Mesenchymal stem cell (in vitro differentiated cells and primary cell): ENCODE data around the gene ZNF324.
"Not testable (repeated sequence)": the region's sequence is repeated elsewhere in the genome, so short reads cannot be mapped to it uniquely, and the experiment has no call there.

Experiments
- DNase-seq: peaks from one replicate; pipeline ENCODE4 v3.0.0-alpha.2; 2013
- H2AFZ ChIP-seq: one replicate; pipeline ENCODE4 v1.6.1; 2013; ENCODE audit warnings: low read depth, mild to moderate bottlenecking, control low read depth, inconsistent platforms, low read length, moderate library complexity
- H2AK5ac ChIP-seq: 2 replicates; pipeline ENCODE4 v1.6.1; 2013; ENCODE audit warnings: low read length, moderate library complexity, mild to moderate bottlenecking, inconsistent platforms; ENCODE audit not compliant: severe bottlenecking
- H2BK120ac ChIP-seq: one replicate; pipeline ENCODE4 v1.6.1; 2013; ENCODE audit warnings: low read depth, mild to moderate bottlenecking, inconsistent platforms, low read length, moderate library complexity
- H2BK12ac ChIP-seq, 2 experiments: one replicate each; pipeline ENCODE4 v1.6.1; 2013; ENCODE audit warnings: inconsistent platforms in 2 of 2, low read length in 2 of 2, mild to moderate bottlenecking in 2 of 2, moderate library complexity in 2 of 2, control low read depth in 1 of 2
- H2BK15ac ChIP-seq: one replicate; pipeline ENCODE4 v1.6.1; 2013; ENCODE audit warnings: mild to moderate bottlenecking, low read depth, inconsistent platforms; ENCODE audit not compliant: poor library complexity, severe bottlenecking
- H2BK5ac ChIP-seq: 2 replicates; pipeline ENCODE4 v1.6.1; 2013; ENCODE audit warnings: low read depth, mild to moderate bottlenecking, low read length, control low read depth, inconsistent platforms; ENCODE audit not compliant: poor library complexity, severe bottlenecking
- H3K14ac ChIP-seq, 2 experiments: one replicate each; pipeline ENCODE4 v1.6.1; 2013; ENCODE audit warnings: inconsistent platforms in 2 of 2, low read length in 2 of 2, control low read depth in 1 of 2, mild to moderate bottlenecking in 1 of 2, moderate library complexity in 1 of 2
- H3K18ac ChIP-seq, 2 experiments: one replicate each; pipeline ENCODE4 v1.6.1; 2013; ENCODE audit warnings: inconsistent platforms in 2 of 2, low read length in 2 of 2, control low read depth in 1 of 2, low read depth in 1 of 2, mild to moderate bottlenecking in 1 of 2
- H3K23ac ChIP-seq, 2 experiments: one replicate each; pipeline ENCODE4 v1.6.1; 2013; ENCODE audit warnings: inconsistent platforms in 2 of 2, low read length in 2 of 2, mild to moderate bottlenecking in 2 of 2, moderate library complexity in 2 of 2, control low read depth in 1 of 2
- H3K27ac ChIP-seq: 2 replicates; pipeline ENCODE4 v1.5.1; 2013; ENCODE audit warnings: mild to moderate bottlenecking, moderate library complexity, low read length, control low read depth, inconsistent platforms; ENCODE audit not compliant: poor library complexity, severe bottlenecking
- H3K27me3 ChIP-seq, 2 experiments: 2 replicates each; pipeline versions ENCODE4 v1.6.1 to v1.7.0; 2013; ENCODE audit warnings: low read length in 2 of 2, mild to moderate bottlenecking in 2 of 2, moderate library complexity in 2 of 2, control low read depth in 1 of 2, inconsistent platforms in 1 of 2; ENCODE audit not compliant: control insufficient read depth in 1 of 2, insufficient read depth in 1 of 2
- H3K36me3 ChIP-seq, 2 experiments: 2 replicates each; pipeline versions ENCODE4 v1.6.1 to v1.7.0; 2013; ENCODE audit warnings: low read length in 2 of 2, control low read depth in 1 of 2, inconsistent platforms in 1 of 2, low read depth in 1 of 2, mild to moderate bottlenecking in 1 of 2; ENCODE audit not compliant: insufficient read depth in 2 of 2, control insufficient read depth in 1 of 2
- H3K4ac ChIP-seq, 2 experiments: one replicate each; pipeline ENCODE4 v1.6.1; 2013; ENCODE audit warnings: inconsistent platforms in 2 of 2, low read length in 2 of 2, mild to moderate bottlenecking in 2 of 2, moderate library complexity in 2 of 2, control low read depth in 1 of 2, low read depth in 1 of 2
- H3K4me1 ChIP-seq: 2 replicates; pipeline ENCODE4 v1.6.1; 2013; ENCODE audit warnings: low read depth, low read length, control low read depth; ENCODE audit not compliant: control insufficient read depth, insufficient read depth
- H3K4me2 ChIP-seq: 2 replicates; pipeline ENCODE4 v1.6.1; 2013; ENCODE audit warnings: low read length, mild to moderate bottlenecking, inconsistent platforms; ENCODE audit not compliant: poor library complexity, severe bottlenecking
- H3K4me3 ChIP-seq, 2 experiments: 2 replicates each; pipeline versions ENCODE4 v1.5.1 to v1.7.0; 2013; ENCODE audit warnings: low read length in 2 of 2, mild to moderate bottlenecking in 2 of 2, control low read depth in 1 of 2, low read depth in 1 of 2; ENCODE audit not compliant: insufficient read depth in 1 of 2
- H3K79me1 ChIP-seq: replicated peaks from 2 replicates; pipeline ENCODE4 v1.6.1; 2013; ENCODE audit warnings: mild to moderate bottlenecking, control low read depth, low read length, inconsistent platforms; ENCODE audit not compliant: poor library complexity, severe bottlenecking
- H3K9ac ChIP-seq: 2 replicates; pipeline ENCODE4 v1.7.0; 2013; ENCODE audit warnings: mild to moderate bottlenecking, low read length, moderate library complexity
- H3K9me3 ChIP-seq: 2 replicates; pipeline ENCODE4 v1.7.0; 2013; ENCODE audit warnings: mild to moderate bottlenecking, low read length; ENCODE audit not compliant: control insufficient read depth
- H4K8ac ChIP-seq: one replicate; pipeline ENCODE4 v1.6.1; 2013; ENCODE audit warnings: inconsistent platforms, mild to moderate bottlenecking, low read length, moderate library complexity
- H4K91ac ChIP-seq: one replicate; pipeline ENCODE4 v1.6.1; 2013; ENCODE audit warnings: mild to moderate bottlenecking, low read length, inconsistent platforms
- WGBS: methylation state at CpG from one replicate; pipeline ENCODE4 v1.1.7; 2013; ENCODE audit warnings: mixed read lengths; 5-methylcytosine and 5-hydroxymethylcytosine counted together

The ZNF324 gene

DNA sequence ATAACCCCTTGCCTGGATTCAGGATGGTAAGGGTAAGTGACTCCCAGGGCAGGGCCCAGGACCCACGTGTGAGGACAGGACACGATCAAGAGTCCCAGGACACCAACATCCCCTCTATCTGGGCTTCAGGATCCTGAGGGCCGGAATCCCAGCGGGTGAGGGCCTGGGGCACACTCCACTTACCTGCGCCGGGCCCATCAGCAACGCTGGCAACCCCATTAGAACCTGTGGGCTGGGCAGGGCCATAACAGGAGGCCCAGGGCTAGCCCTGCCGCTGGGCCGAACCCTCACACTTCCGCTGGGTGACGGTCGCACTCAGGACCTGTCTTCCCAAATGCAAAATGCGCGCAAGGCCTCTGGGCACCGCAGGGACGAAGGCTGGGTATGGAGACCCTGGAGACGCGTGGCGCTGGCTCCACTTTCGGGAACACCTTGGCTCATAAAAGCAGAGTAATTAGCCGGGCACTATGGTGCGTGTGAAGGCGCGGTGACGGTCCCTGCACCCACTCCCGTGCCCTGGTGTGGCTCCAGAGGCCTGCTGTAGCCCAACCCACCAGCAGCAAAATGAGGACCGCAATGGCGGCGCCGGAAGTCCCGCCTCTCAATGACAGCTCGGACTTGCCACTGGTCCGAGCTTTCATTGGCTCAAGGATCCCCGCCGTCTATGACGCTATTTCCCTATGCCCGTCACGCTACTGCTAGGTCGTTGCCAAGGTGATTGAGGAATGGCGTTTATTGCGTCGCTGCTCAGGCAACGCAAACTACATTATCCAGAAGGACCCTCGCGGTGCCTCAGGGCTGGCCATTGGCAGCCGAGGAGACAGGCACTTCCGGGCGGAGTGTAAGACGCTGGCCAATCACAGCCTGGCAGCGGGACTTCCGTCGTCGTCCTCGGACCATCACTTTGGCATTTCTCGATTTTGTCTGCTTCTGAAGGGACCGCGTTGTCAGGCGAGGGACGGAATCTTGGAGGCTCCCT lies 27.0 kb upstream of the ZNF324 start, which contains the start of gene ZNF132:
Gene ZNF132 (minus strand): TSS at position 578 of the 979 bp plus-strand sequence. CDS start 332 bp downstream, at position 246.
- Histone ChIP-seq H3K4me2 (peak within 1 kb of the TSS; percentile 71), H2BK15ac (peak within 1 kb of the TSS; percentile 44)
- peak; percentile 99 for DNase-seq

GRCh38 chr19:58440556-58440955 lies 26.3 kb upstream of the ZNF324 start:
- 83% methylated on average over 31 of the region's 31 CpGs for WGBS
- Histone ChIP-seq H2BK120ac (no peak overlapping the region), H3K4me2 (peak overlapping the region; percentile 71), H2AFZ (no peak overlapping the region), H3K4me1 (peaks cover 14% of the 10 kb centered on the region), H3K18ac (peak overlapping the region; percentile 7 to 11), H4K8ac (peak overlapping the region; percentile 98), H3K4me3 (peak overlapping the region; percentile 53 to 97), H3K9ac (peak overlapping the region; percentile 85), H3K9me3 (peaks cover 35% of the 10 kb centered on the region), H3K4ac (no peak overlapping the region), H2BK15ac (no peak overlapping the region), H2AK5ac (no peak overlapping the region), H3K36me3 (peaks cover 16 to 25% of the 10 kb centered on the region in 2 experiments), H3K27ac (peak overlapping the region; percentile 4), H2BK5ac (no peak overlapping the region), H3K14ac (no peak overlapping the region), H4K91ac (no peak overlapping the region), H3K79me1 (peaks cover 11% of the 10 kb centered on the region), H2BK12ac (no peak overlapping the region), H3K23ac (no peak overlapping the region), H3K27me3 (no peaks in the 10 kb centered on the region)
- DNase-seq, result no peak

More for the DNA sequence above, 27.0 kb upstream of the ZNF324 start, which contains the start of gene ZNF132:
- H3K36me3 ChIP-seq, result peaks cover 21 to 32% of the 10 kb centered on the region in 2 experiments
- WGBS, result 39% methylated on average over 59 of the region's 59 CpGs
- peak within 1 kb of the TSS; percentile 44 to 48 for H3K18ac ChIP-seq
- H3K9me3 ChIP-seq, result peaks cover 42% of the 10 kb centered on the region
- H3K79me1 ChIP-seq, result peaks cover 11% of the 10 kb centered on the region
- H2BK120ac ChIP-seq, result no peak within 1 kb of the TSS
- peak within 1 kb of the TSS; percentile 99 for H4K8ac ChIP-seq
- H4K91ac ChIP-seq, result peak within 1 kb of the TSS; percentile 57
- no peak within 1 kb of the TSS for H3K23ac ChIP-seq
- peak within 1 kb of the TSS; percentile 93 for H3K9ac ChIP-seq
- peak within 1 kb of the TSS in 1 of 2 experiments; percentile 78 for H3K14ac ChIP-seq
- peak within 1 kb of the TSS; percentile 82 to 97 for H3K4me3 ChIP-seq
- peak within 1 kb of the TSS; percentile 2 for H2AK5ac ChIP-seq
- H2BK5ac ChIP-seq, result peak within 1 kb of the TSS; percentile 33
- peak within 1 kb of the TSS; percentile 66 for H3K27ac ChIP-seq
- H2AFZ ChIP-seq, result peak within 1 kb of the TSS; percentile 69
- peaks cover 14% of the 10 kb centered on the region for H3K4me1 ChIP-seq
- no peaks in the 10 kb centered on the region for H3K27me3 ChIP-seq
- peak within 1 kb of the TSS; percentile 42 to 49 for H3K4ac ChIP-seq
- no peak within 1 kb of the TSS for H2BK12ac ChIP-seq

DNA sequence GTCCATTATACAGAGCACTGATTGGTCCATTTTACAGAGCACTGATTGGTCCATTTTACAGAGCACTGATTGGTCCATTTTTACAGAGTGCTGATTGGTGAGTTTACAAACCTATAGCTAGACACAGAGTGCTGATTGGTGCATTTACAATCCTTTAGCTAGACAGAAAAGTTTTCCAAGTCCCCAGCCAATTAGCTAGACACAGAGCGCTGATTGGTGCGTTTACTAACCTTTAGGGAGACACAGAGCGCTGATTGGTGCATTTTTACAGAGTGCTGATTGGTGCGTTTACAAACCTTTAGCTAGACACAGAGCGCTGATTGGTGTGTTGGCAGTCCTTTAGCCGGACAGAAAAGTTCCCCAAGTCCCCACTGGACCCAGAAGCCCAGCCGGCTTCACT lies 23.9 kb upstream of the ZNF324 start:
- not testable (repeated sequence) for H3K79me1 ChIP-seq, H2BK120ac ChIP-seq, H2AFZ ChIP-seq, H3K14ac ChIP-seq, H3K4me2 ChIP-seq, H2BK12ac ChIP-seq, H3K9ac ChIP-seq, H3K27me3 ChIP-seq, H3K27ac ChIP-seq, H4K91ac ChIP-seq, H2BK15ac ChIP-seq, H4K8ac ChIP-seq, DNase-seq, H3K4me3 ChIP-seq, H3K4ac ChIP-seq, H3K18ac ChIP-seq, H2AK5ac ChIP-seq, H2BK5ac ChIP-seq, H3K36me3 ChIP-seq, H3K23ac ChIP-seq
- 78% methylated on average over 7 of the region's 7 CpGs for WGBS
- peaks cover 14% of the 10 kb centered on the region for H3K4me1 ChIP-seq
- H3K9me3 ChIP-seq, result peaks cover 14% of the 10 kb centered on the region

DNA sequence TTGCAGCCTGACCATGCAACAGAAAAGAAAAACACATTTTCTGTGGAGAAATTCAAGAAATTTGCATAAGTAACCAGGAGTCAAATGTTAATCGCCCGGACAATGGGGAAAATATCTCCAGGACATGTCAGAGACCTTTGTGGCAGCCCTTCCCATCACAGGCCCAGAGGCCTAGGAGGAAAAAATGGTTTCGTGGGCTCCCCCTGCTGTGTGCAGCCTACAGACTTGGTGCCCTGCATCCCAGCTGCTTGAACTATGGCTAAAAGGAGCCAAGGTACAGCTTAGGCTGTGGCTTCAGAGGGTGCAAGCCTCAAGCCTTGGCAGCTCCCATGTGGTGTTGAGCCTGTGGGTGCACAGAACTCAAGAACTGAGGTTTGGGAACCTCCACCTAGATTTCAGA lies 18.0 kb upstream of the ZNF324 start:
- not testable (repeated sequence) for H3K23ac ChIP-seq, H3K9ac ChIP-seq
- 83% methylated on average over 3 of the region's 3 CpGs for WGBS

More for the DNA sequence above, 18.0 kb upstream of the ZNF324 start:
- H2AFZ ChIP-seq, DNase-seq, H3K4me1 ChIP-seq, H3K79me1 ChIP-seq, H2AK5ac ChIP-seq, H3K36me3 ChIP-seq, H2BK120ac ChIP-seq, H2BK5ac ChIP-seq, H3K4me3 ChIP-seq, H3K9me3 ChIP-seq, H3K4me2 ChIP-seq, H3K18ac ChIP-seq, H2BK12ac ChIP-seq, H2BK15ac ChIP-seq, H3K4ac ChIP-seq, H3K27me3 ChIP-seq, H4K91ac ChIP-seq, H3K14ac ChIP-seq, H3K27ac ChIP-seq, H4K8ac ChIP-seq: not testable (repeated sequence)
